GM12878 (cell line): ENCODE results near the gene TMEM89. TPM values are rescaled to one million over a fixed set of nuclear protein-coding genes. Genes with fewer than 3 reads are reported as not detected.

Source experiments
- BCL11A ChIP-seq: IDR thresholded peaks from 2 replicates; pipeline ENCODE4 v1.6.1; 2011; ENCODE audit warnings: low read depth, low read length
- CREB1 ChIP-seq: IDR thresholded peaks from 2 replicates; pipeline ENCODE4 v1.6.1; 2012; ENCODE audit warnings: low read depth, mild to moderate bottlenecking, inconsistent platforms
- CREM ChIP-seq: IDR thresholded peaks from 2 replicates; pipeline ENCODE4 v1.6.1; 2014; ENCODE audit warnings: antibody characterized with exemption, low read depth
- EED ChIP-seq: sonication (generic); IDR thresholded peaks from 2 replicates; pipeline ENCODE4 v1.6.1; 2016; ENCODE audit warnings: antibody characterized with exemption, low read depth
- EGR1 ChIP-seq, 2 experiments: IDR thresholded peaks; 1 replicate in 1 of 2; 2 replicates in 1 of 2; pipeline ENCODE4 v1.6.1; 2011 to 2012; ENCODE audit warnings: low read depth in 2 of 2, low read length in 2 of 2, borderline replicate concordance in 1 of 2, mild to moderate bottlenecking in 1 of 2, moderate library complexity in 1 of 2
- FOXM1 ChIP-seq: IDR thresholded peaks from 2 replicates; pipeline ENCODE4 v1.6.1; 2012; ENCODE audit warnings: low read depth, mild to moderate bottlenecking, inconsistent platforms, low read length, moderate library complexity
- GATAD2B ChIP-seq: fragments of 450-650 bp; conservative IDR thresholded peaks from 2 replicates; pipeline ENCODE4 v1.6.1; 2017; ENCODE audit warnings: low read depth, mild to moderate bottlenecking, moderate library complexity
- HDAC2 ChIP-seq: fragments of 200-600 bp; sonication (generic); IDR thresholded peaks from 2 replicates; pipeline ENCODE4 v1.6.1; 2017
- IKZF1 ChIP-seq: fragments of 450-650 bp; conservative IDR thresholded peaks from 2 replicates; pipeline ENCODE4 v1.6.1; 2017; ENCODE audit warnings: antibody characterized with exemption, mild to moderate bottlenecking
- NKRF ChIP-seq: fragments of 450-650 bp; conservative IDR thresholded peaks from 2 replicates; pipeline ENCODE4 v1.6.1; 2017; ENCODE audit warnings: mild to moderate bottlenecking, moderate library complexity
- NR2C1 ChIP-seq: fragments of 450-650 bp; IDR thresholded peaks from 2 replicates; pipeline ENCODE4 v1.6.1; 2017; ENCODE audit warnings: antibody characterized with exemption, mild to moderate bottlenecking, moderate library complexity
- PAX5 ChIP-seq: IDR thresholded peaks from 2 replicates; pipeline ENCODE4 v1.6.1; 2011; ENCODE audit warnings: low read depth, low read length, borderline replicate concordance
- PRDM15 ChIP-seq: fragments of 450-650 bp; formaldehyde crosslinking; IDR thresholded peaks from 2 replicates; pipeline ENCODE4 v1.4.0; 2020; ENCODE audit warnings: mild to moderate bottlenecking, moderate library complexity
- SP1 ChIP-seq: IDR thresholded peaks from one replicate; pipeline ENCODE4 v1.6.1; 2011; ENCODE audit warnings: low read depth, low read length
- TAF1 ChIP-seq: IDR thresholded peaks from 2 replicates; pipeline ENCODE4 v1.6.1; 2011; ENCODE audit warnings: mild to moderate bottlenecking, low read depth, low read length, borderline replicate concordance
- ZNF207 ChIP-seq: fragments of 450-650 bp; IDR thresholded peaks from 2 replicates; pipeline ENCODE4 v1.6.1; 2014; ENCODE audit warnings: antibody characterized with exemption, mild to moderate bottlenecking, borderline replicate concordance
- ZNF274 ChIP-seq: IDR thresholded peaks from one replicate; pipeline ENCODE4 v1.8.0; 2011; ENCODE audit not compliant: insufficient read length, insufficient read depth
- polyA plus RNA-seq, 11 experiments: library from polyadenylated mRNA; depleted of rRNA in 4 of 11; unstranded in 6 of 11; stranded (reverse) in 5 of 11; fragments of >200 nt; fragmentation: Nextera tagmentation in 4 of 11; fragmentation: Illumina TruSeq in 1 of 11; extraction: Ambion mirVana in 4 of 11; extraction: Trizol in 1 of 11; gene quantifications; 1 replicate in 1 of 11; 2 replicates in 10 of 11; pipeline versions ENCODE4 v1.2.1 to v1.2.3, GENCODE V29; 2011 to 2016; ENCODE audit warnings: inconsistent platforms in 2 of 11, missing spikeins in 2 of 11, low read depth in 1 of 11
- total RNA-seq, 4 experiments: library from RNA; depleted of rRNA in 3 of 4; stranded (reverse); fragments of >200 nt in 3 of 4; fragmentation: Illumina TruSeq in 1 of 4; extraction: Trizol in 1 of 4; gene quantifications; 2 replicates each; pipeline versions ENCODE4 v1.2.1 to v1.2.3, GENCODE V29; 2013 to 2021
- TF ChIP-seq, protein P1 (sequence below): fragments of 450-650 bp; IDR thresholded peaks from 2 replicates; pipeline ENCODE4 v1.6.1; 2017; ENCODE audit warnings: low read depth, mild to moderate bottlenecking, moderate library complexity
- TF ChIP-seq, protein P2 (sequence below), 3 experiments: IDR thresholded peaks in 2 of 3; conservative IDR thresholded peaks in 1 of 3; 2 replicates each; pipeline ENCODE4 v1.5.1; 2011; ENCODE audit warnings: low read depth in 3 of 3, low read length in 3 of 3, mild to moderate bottlenecking in 3 of 3, control low read depth in 2 of 3, moderate library complexity in 2 of 3, inconsistent platforms in 1 of 3, mixed read lengths in 1 of 3; ENCODE audit not compliant: control insufficient read depth in 2 of 3, insufficient read depth in 1 of 3; ENCODE audit errors: extremely low read depth in 1 of 3
- TF ChIP-seq, protein P3 (sequence below): IDR thresholded peaks from 2 replicates; pipeline ENCODE4 v1.6.1; 2012; ENCODE audit warnings: low read depth, low read length, improper control_type of control experiment

The TMEM89 gene
- total and polyA plus RNA-seq, 10 of the 15 experiments (the other 5 are each of a cell fraction or from before 2014, with no cell fraction given), result not detected

DNA sequence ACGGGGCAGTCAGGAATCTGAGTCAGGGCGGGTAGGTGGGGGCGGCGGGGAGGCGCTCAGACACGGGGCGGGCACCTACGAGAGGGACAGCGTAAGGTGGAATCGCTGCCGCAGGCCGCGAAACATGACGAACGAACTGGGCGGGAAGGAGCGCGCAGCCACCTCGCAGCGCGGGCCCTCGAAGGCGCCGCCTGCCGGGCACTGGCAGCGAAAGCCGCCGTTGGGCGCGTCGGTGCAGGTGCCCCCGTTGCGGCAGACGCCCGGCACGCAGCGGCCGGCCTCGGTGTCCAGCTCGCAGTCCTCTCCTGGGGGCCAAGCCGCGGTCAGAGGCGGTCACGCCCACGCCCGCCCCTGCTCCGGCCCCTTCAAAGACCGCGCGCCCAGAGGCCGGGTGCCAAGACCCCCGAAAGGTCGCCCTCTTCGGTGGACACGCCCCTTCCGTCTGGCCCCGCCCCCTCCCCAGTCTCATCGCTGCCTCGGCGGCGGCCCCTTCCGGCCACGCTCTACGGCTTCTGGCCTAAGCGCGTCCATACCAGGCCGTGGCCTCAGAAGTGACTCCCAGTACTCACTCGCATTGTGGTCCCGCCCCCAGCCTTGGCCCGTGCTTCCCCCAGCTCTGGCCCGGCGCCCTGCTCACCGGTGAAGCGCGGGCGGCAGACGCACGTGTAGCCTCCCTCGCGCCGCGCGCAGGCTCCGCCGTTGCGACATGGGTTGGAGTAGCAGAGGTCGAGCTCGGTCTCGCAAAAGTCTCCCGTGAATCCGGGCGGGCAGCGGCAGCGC is 34.7 kb upstream of the TMEM89 start (continued):
- TF ChIP-seq, protein P1, sequence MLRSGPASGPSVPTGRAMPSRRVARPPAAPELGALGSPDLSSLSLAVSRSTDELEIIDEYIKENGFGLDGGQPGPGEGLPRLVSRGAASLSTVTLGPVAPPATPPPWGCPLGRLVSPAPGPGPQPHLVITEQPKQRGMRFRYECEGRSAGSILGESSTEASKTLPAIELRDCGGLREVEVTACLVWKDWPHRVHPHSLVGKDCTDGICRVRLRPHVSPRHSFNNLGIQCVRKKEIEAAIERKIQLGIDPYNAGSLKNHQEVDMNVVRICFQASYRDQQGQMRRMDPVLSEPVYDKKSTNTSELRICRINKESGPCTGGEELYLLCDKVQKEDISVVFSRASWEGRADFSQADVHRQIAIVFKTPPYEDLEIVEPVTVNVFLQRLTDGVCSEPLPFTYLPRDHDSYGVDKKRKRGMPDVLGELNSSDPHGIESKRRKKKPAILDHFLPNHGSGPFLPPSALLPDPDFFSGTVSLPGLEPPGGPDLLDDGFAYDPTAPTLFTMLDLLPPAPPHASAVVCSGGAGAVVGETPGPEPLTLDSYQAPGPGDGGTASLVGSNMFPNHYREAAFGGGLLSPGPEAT, result no peak
- TF ChIP-seq GATAD2B, result peak; percentile 91
- TF ChIP-seq TAF1, result no peak
- TF ChIP-seq CREM, result 0 out of 2 replicates have a peak, but pooled peaks have one; percentile 44
- TF ChIP-seq, protein P2, sequence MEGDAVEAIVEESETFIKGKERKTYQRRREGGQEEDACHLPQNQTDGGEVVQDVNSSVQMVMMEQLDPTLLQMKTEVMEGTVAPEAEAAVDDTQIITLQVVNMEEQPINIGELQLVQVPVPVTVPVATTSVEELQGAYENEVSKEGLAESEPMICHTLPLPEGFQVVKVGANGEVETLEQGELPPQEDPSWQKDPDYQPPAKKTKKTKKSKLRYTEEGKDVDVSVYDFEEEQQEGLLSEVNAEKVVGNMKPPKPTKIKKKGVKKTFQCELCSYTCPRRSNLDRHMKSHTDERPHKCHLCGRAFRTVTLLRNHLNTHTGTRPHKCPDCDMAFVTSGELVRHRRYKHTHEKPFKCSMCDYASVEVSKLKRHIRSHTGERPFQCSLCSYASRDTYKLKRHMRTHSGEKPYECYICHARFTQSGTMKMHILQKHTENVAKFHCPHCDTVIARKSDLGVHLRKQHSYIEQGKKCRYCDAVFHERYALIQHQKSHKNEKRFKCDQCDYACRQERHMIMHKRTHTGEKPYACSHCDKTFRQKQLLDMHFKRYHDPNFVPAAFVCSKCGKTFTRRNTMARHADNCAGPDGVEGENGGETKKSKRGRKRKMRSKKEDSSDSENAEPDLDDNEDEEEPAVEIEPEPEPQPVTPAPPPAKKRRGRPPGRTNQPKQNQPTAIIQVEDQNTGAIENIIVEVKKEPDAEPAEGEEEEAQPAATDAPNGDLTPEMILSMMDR (IDR thresholded peaks at IDR 0.05 in 2 of 3, conservative IDR thresholded peaks at IDR 0.05 in 1 of 3; ENCODE audit: control insufficient read depth in 2 of 3, extremely low read depth in 1 of 3, insufficient read depth in 1 of 3, low read depth in 3 of 3, low read length in 3 of 3), result peak; percentile 61 to 69 (median 64); a peak in 5 of 6 replicates
- TF ChIP-seq PAX5, result no peak
- no peak for TF ChIP-seq ZNF274
- no peak for TF ChIP-seq CREB1
- no peak for TF ChIP-seq EGR1 (IDR thresholded peaks at IDR 0.05; ENCODE audit: borderline replicate concordance in 1 of 2, low read depth in 2 of 2, low read length in 2 of 2)
- no peak for TF ChIP-seq SP1
- no peak for TF ChIP-seq EED
- no peak for TF ChIP-seq PRDM15 (CRISPR knock-in tag)
- no peak for TF ChIP-seq HDAC2
- no peak for TF ChIP-seq FOXM1
- no peak for TF ChIP-seq BCL11A
- TF ChIP-seq, protein P3, sequence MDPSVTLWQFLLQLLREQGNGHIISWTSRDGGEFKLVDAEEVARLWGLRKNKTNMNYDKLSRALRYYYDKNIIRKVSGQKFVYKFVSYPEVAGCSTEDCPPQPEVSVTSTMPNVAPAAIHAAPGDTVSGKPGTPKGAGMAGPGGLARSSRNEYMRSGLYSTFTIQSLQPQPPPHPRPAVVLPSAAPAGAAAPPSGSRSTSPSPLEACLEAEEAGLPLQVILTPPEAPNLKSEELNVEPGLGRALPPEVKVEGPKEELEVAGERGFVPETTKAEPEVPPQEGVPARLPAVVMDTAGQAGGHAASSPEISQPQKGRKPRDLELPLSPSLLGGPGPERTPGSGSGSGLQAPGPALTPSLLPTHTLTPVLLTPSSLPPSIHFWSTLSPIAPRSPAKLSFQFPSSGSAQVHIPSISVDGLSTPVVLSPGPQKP, result no peak
- no peak for TF ChIP-seq NKRF
- peak; percentile 71; the same call in 1 of the 2 replicates for TF ChIP-seq ZNF207
- TF ChIP-seq IKZF1, result peak; percentile 35; the same call in 1 of the 2 replicates
- TF ChIP-seq NR2C1, result no peak
